Skeletal muscle tissue (tissue), 5 donors: Measurements from ENCODE around the gene NPR1. TPM values are rescaled to one million over a fixed set of nuclear protein-coding genes. Genes with fewer than 3 reads are reported as not detected.

Experiments used
- H3K27ac ChIP-seq: one replicate; pipeline ENCODE4 v1.7.0; 2013; ENCODE audit warnings: mild to moderate bottlenecking, low read depth, low read length, inconsistent platforms
- H3K27me3 ChIP-seq, 3 donors: one replicate each; pipeline ENCODE4 v1.7.0; 2013; ENCODE audit warnings: low read length in 3 of 3; ENCODE audit not compliant: control insufficient read depth in 3 of 3, insufficient read depth in 3 of 3
- H3K36me3 ChIP-seq, 3 donors: one replicate each; pipeline ENCODE4 v1.7.0; 2013; ENCODE audit warnings: low read length in 3 of 3; ENCODE audit not compliant: control insufficient read depth in 3 of 3, insufficient read depth in 3 of 3
- H3K4me1 ChIP-seq, 3 donors: one replicate each; pipeline ENCODE4 v1.7.0; 2013; ENCODE audit warnings: low read length in 3 of 3, mild to moderate bottlenecking in 3 of 3; ENCODE audit not compliant: control insufficient read depth in 3 of 3, insufficient read depth in 3 of 3
- H3K4me3 ChIP-seq, 3 donors: one replicate each; pipeline ENCODE4 v1.7.0; 2013; ENCODE audit warnings: low read length in 3 of 3
- H3K9ac ChIP-seq, 3 donors: one replicate each; pipeline ENCODE4 v1.7.0; 2013; ENCODE audit warnings: low read length in 3 of 3, mild to moderate bottlenecking in 3 of 3, moderate library complexity in 2 of 3, low read depth in 1 of 3
- H3K9me3 ChIP-seq, 3 donors: one replicate each; pipeline ENCODE4 v1.7.0; 2013; ENCODE audit warnings: low read length in 3 of 3; ENCODE audit not compliant: control insufficient read depth in 3 of 3
- small RNA-seq: library from RNA; depleted of rRNA; stranded (forward); fragments of <200 nt; gene quantifications from one replicate; pipeline ENCODE3, GENCODE V24; 2014
- total RNA-seq: library from RNA; depleted of rRNA; stranded (reverse); fragments of >200 nt; gene quantifications from one replicate; pipeline ENCODE4 v1.2.3, GENCODE V29; 2014
- donor health status: Osteomylitis.

NPR1 gene
- total RNA-seq, 1 donor from 2014 or later: 11.5 TPM

DNA sequence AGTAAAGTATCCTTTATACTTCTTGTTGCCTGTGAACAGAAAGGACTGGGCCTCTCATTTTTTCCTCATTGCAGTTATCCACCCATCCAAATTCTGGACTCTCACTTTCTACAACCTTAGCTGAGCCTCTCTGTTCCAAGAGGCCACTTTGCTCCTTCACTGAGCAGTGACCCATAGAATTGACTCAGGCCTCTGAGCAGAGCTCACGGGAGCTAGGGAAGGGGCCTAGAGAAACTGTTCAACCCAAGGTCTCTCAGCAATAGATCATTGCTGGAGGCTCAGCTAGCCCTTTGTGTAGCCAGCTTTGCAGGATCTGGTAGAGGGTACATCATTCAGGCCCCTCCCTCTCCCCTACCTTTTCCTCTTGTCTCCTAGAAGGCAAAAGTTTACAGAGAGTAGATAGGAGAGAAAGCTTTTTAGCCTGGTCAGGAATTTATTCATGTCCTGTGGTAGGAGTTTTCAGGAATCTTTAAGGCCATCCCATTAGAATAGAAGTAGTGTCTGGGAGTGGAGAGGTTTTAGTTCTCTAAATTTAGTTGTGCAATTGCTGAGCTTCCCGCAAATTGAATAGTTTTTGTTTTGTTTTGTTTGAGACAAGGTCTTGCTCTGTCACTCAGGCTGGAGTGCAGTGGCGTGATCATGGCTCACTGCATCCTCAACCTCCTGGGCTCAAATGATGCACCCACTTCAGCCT, 56.1 kb downstream of the NPR1 start:
- H3K4me3 ChIP-seq: no peak overlapping the region
- no peaks in the 10 kb centered on the region for H3K9me3 ChIP-seq
- peaks cover 2 to 13% (median 10%) of the 10 kb centered on the region in 3 donors for H3K4me1 ChIP-seq
- H3K36me3 ChIP-seq: peaks cover 0 to 10% (median 0%) of the 10 kb centered on the region in 3 donors
- H3K27ac ChIP-seq: no peak overlapping the region
- peak overlapping the region in 1 of 3 donors; percentile 47 for H3K9ac ChIP-seq
- H3K27me3 ChIP-seq: no peaks in the 10 kb centered on the region

GRCh38 chr1:153735090-153735420, 56.6 kb downstream of the NPR1 start:
- no peaks in the 10 kb centered on the region for H3K9me3 ChIP-seq
- H3K36me3 ChIP-seq: peaks cover 0 to 10% (median 0%) of the 10 kb centered on the region in 3 donors
- no peak overlapping the region for H3K9ac ChIP-seq
- H3K27ac ChIP-seq: no peak overlapping the region
- H3K27me3 ChIP-seq: no peaks in the 10 kb centered on the region
- H3K4me1 ChIP-seq: peaks cover 2 to 8% (median 6%) of the 10 kb centered on the region in 3 donors
- H3K4me3 ChIP-seq: no peak overlapping the region

DNA sequence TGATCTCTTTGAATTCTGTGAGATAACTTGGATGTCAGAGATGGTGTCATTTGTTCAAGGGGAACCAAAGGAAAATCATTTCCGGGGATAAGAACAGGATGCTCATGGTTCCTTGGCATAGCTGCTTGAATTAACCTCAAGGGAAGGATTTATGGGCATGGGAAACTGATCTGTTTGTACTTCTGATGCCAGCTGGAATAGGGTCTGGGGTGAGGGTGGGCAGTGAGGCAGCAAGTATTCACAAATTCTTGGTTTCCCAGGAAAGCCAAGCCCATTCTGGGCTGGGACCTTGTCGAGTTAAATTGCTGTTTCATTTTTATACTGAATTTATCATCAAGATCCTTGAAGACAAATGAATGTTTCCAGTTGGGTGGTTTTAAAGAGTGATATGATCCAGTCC, 63.5 kb downstream of the NPR1 start:
- H3K4me3 ChIP-seq: no peak overlapping the region
- H3K9ac ChIP-seq: no peak overlapping the region
- no peaks in the 10 kb centered on the region for H3K9me3 ChIP-seq
- no peaks in the 10 kb centered on the region for H3K27me3 ChIP-seq
- no peak overlapping the region for H3K27ac ChIP-seq
- H3K36me3 ChIP-seq: peaks cover 17 to 45% (median 42%) of the 10 kb centered on the region in 3 donors
- H3K4me1 ChIP-seq: no peaks in the 10 kb centered on the region

DNA sequence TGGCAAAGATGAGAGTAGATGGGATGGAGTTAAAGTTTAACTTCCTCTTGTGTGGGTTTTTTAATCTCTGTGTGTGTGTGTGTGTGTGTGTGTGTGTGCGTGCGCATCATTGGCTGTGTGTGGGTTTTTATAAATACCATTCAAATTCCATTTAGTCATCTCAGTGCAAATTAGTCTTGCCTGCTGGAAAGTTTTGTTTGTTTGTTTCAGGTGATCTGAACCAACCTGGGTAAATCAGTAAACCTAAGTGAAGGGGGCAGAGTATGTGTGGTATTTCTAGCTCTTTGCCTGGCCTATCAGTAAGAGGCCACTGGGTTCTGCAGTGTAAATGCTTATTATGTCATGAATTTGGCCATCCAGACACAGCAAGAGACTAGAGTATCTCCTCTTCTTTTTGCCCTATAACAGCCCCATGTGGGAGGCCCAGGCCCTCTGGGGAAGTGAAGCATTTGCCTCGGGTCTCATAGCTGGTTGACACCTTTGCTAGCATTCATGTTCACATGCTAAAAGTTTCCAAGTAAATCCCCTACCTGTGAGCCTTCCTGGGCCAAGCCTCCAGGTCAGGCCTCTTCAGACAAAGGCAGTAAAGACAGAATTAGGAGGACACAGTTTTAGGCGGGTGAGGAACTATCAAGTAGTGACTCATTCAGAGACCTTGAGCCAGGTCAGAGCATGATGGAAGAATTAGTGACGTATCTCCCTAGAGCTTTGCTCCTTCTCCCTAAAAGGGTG, 64.1 kb downstream of the NPR1 start:
- H3K4me3 ChIP-seq: no peak overlapping the region
- no peak overlapping the region for H3K27ac ChIP-seq
- H3K4me1 ChIP-seq: peaks cover under 1 to 4% (median 2%) of the 10 kb centered on the region in 3 donors
- peaks cover 22 to 49% (median 46%) of the 10 kb centered on the region in 3 donors for H3K36me3 ChIP-seq
- no peaks in the 10 kb centered on the region for H3K9me3 ChIP-seq
- no peaks in the 10 kb centered on the region for H3K27me3 ChIP-seq
- no peak overlapping the region for H3K9ac ChIP-seq

Small RNAs within 50 kb of the gene (small RNA-seq; reads per million reads assigned to genes)
- not detected for gene MIR8083
- gene RF00019: not detected
- gene RN7SL372P: not detected

Other genes starting within 250 kb of the NPR1 start
- not detected for gene S100A7, start 218.0 kb upstream of the NPR1 start, total RNA-seq
- gene S100A6, start 142.7 kb upstream of the NPR1 start, total RNA-seq: 203 TPM
- not detected for gene S100A5, start 137.8 kb upstream of the NPR1 start, total RNA-seq
- 165 TPM for gene S100A4, start 132.9 kb upstream of the NPR1 start, total RNA-seq
- not detected for gene S100A3, start 129.4 kb upstream of the NPR1 start, total RNA-seq
- gene S100A2, start 112.8 kb upstream of the NPR1 start, total RNA-seq: not detected
- 36.0 TPM for gene S100A16, start 65.6 kb upstream of the NPR1 start, total RNA-seq
- gene S100A14, start 62.4 kb upstream of the NPR1 start, total RNA-seq: not detected
- 55.3 TPM for gene S100A13, start 51.2 kb upstream of the NPR1 start, total RNA-seq
- 0.52 TPM for gene S100A1, start 50.3 kb upstream of the NPR1 start, total RNA-seq
- 46.4 TPM for gene CHTOP, start 44.6 kb upstream of the NPR1 start, total RNA-seq
- gene SNAPIN, start 20.0 kb upstream of the NPR1 start, total RNA-seq: 56.4 TPM
- gene ILF2, start 7.7 kb upstream of the NPR1 start, total RNA-seq: 148 TPM
- 24.0 TPM for gene INTS3, start 49.4 kb downstream of the NPR1 start, total RNA-seq
- 16.7 TPM for gene SLC27A3, start 96.7 kb downstream of the NPR1 start, total RNA-seq
- 6.3 TPM for gene GATAD2B, start 244.3 kb downstream of the NPR1 start, total RNA-seq